Endothelial cell (in vitro differentiated cells): Measurements from ENCODE around the gene GLT6D1. TPM values are rescaled to one million over a fixed set of nuclear protein-coding genes. Genes with fewer than 3 reads are reported as not detected.

Experiments
- DNase-seq: peaks from one replicate; pipeline ENCODE4 v3.0.0; 2021; ENCODE audit warnings: low spot score
- H3K27ac Mint-ChIP-seq: one replicate; pipeline ENCODE4 v1.8.0; 2021; ENCODE audit warnings: mixed read lengths, inconsistent platforms; ENCODE audit not compliant: unreplicated experiment
- H3K27me3 Mint-ChIP-seq: one replicate; pipeline ENCODE4 v1.8.0; 2021; ENCODE audit warnings: mild to moderate bottlenecking, moderate library complexity, mixed read lengths, inconsistent platforms; ENCODE audit not compliant: unreplicated experiment
- H3K36me3 Mint-ChIP-seq: one replicate; pipeline ENCODE4 v1.8.0; 2021; ENCODE audit warnings: mild to moderate bottlenecking, low read depth, mixed read lengths, inconsistent platforms; ENCODE audit not compliant: unreplicated experiment
- H3K4me1 Mint-ChIP-seq: one replicate; pipeline ENCODE4 v1.8.0; 2021; ENCODE audit warnings: mild to moderate bottlenecking, mixed read lengths, inconsistent platforms; ENCODE audit not compliant: unreplicated experiment
- H3K4me3 Mint-ChIP-seq: one replicate; pipeline ENCODE4 v1.8.0; 2021; ENCODE audit warnings: mild to moderate bottlenecking, mixed read lengths, inconsistent platforms; ENCODE audit not compliant: unreplicated experiment
- H3K9me3 Mint-ChIP-seq: one replicate; pipeline ENCODE4 v1.8.0; 2021; ENCODE audit warnings: mixed read lengths, inconsistent platforms; ENCODE audit not compliant: unreplicated experiment
- total RNA-seq: library from RNA; stranded (reverse); fragmentation: NEBNext Ultra II Directional; extraction: Animal tissue kit (Norgen Biotek cat#: 25700); gene quantifications from one replicate; pipeline ENCODE4 v1.2.1, GENCODE V29; 2021; ENCODE audit not compliant: unreplicated experiment
- TF ChIP-seq, protein P1 (sequence below): fragments of 200-600 bp; sonication (generic); IDR thresholded peaks from one replicate; pipeline ENCODE4 v1.5.0; 2021; ENCODE audit warnings: antibody characterized with exemption; ENCODE audit not compliant: unreplicated experiment

Gene GLT6D1
- total RNA-seq, 1 donor from 2014 or later = not detected

GRCh38 chr9:135613946-135614805 is 25.2 kb downstream of the GLT6D1 start:
- no peak for DNase-seq
- H3K27ac Mint-ChIP-seq = no peak overlapping the region
- TF ChIP-seq, protein P1, sequence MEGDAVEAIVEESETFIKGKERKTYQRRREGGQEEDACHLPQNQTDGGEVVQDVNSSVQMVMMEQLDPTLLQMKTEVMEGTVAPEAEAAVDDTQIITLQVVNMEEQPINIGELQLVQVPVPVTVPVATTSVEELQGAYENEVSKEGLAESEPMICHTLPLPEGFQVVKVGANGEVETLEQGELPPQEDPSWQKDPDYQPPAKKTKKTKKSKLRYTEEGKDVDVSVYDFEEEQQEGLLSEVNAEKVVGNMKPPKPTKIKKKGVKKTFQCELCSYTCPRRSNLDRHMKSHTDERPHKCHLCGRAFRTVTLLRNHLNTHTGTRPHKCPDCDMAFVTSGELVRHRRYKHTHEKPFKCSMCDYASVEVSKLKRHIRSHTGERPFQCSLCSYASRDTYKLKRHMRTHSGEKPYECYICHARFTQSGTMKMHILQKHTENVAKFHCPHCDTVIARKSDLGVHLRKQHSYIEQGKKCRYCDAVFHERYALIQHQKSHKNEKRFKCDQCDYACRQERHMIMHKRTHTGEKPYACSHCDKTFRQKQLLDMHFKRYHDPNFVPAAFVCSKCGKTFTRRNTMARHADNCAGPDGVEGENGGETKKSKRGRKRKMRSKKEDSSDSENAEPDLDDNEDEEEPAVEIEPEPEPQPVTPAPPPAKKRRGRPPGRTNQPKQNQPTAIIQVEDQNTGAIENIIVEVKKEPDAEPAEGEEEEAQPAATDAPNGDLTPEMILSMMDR = no peak
- H3K4me3 Mint-ChIP-seq = no peak overlapping the region
- no peaks in the 10 kb centered on the region for H3K9me3 Mint-ChIP-seq
- no peaks in the 10 kb centered on the region for H3K4me1 Mint-ChIP-seq
- peaks cover 13% of the 10 kb centered on the region for H3K27me3 Mint-ChIP-seq
- H3K36me3 Mint-ChIP-seq = peaks cover 4% of the 10 kb centered on the region

DNA sequence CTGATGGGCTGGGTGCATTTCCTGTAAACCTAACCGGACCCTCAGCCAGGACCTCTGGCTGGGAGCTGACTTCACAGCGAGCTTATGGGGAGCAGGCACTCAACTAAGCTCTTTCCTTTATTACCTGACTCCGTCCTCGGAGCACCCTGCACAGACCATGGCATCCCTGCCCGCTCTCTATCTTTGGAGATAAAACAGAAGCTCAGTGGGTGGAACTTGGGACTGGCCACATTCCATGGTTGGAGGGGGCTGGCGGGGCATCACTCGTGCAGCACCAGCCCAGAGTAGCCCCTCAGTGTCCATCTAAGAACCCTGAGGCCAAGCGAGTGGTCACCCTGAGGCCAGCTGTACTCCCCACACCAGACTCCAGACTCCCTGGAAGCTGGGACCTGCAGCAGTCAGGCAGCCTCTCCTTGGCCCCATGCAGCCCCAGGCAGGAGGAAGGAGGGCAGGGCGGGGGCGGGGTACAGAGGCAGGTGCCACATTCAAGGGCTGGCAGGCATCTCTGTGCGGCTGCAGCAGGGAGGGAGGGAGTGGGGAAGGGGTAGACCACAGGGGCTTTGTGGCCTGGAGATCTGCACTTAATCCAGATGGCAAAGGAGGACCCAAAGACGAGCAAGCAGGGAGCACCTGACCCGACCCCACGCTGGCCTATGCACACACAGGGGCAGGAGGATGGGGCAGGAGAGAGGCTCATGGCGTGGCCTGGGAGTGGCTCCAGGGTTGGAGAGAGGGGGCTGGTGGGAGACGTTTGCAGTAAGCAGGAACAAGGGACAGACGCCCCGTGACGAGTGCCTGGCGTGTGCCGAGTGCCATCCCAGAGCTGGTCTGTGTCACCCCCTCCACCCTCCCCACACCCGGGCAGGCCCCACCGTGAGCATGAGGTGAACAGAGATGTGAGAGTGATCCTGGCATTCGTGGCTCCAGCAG is 26.1 kb downstream of the GLT6D1 start:
- TF ChIP-seq, protein P1 = no peak
- DNase-seq = no peak
- Mint-ChIP-seq H3K27ac (no peak overlapping the region), H3K4me3 (no peak overlapping the region), H3K27me3 (peaks cover 13% of the 10 kb centered on the region), H3K4me1 (no peaks in the 10 kb centered on the region), H3K9me3 (no peaks in the 10 kb centered on the region), H3K36me3 (peaks cover 4% of the 10 kb centered on the region)

DNA sequence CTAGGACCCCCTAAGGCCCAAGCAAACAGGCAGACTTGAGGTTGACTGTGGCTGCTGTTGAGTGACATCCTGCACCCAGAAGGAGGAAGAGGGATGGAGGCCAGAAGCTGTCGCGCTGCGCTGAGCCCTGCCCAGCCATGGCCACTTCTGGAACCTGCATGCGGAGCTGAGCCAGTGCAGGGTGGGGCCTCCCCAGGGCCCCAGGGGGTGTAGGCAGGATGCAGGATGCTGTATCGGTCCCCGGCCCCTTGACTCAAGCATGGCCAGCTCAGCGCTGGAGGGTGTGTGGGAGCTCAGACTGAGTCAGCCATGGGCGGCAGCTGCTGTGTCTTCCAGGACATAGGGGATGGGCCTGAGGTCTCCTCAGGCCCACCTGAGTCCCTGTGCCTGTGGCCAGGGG is 26.9 kb downstream of the GLT6D1 start:
- TF ChIP-seq, protein P1 = no peak
- DNase-seq = no peak
- H3K4me1 Mint-ChIP-seq = no peaks in the 10 kb centered on the region
- H3K9me3 Mint-ChIP-seq = no peaks in the 10 kb centered on the region
- no peak overlapping the region for H3K27ac Mint-ChIP-seq
- peaks cover 13% of the 10 kb centered on the region for H3K27me3 Mint-ChIP-seq
- peaks cover 4% of the 10 kb centered on the region for H3K36me3 Mint-ChIP-seq
- no peak overlapping the region for H3K4me3 Mint-ChIP-seq

DNA sequence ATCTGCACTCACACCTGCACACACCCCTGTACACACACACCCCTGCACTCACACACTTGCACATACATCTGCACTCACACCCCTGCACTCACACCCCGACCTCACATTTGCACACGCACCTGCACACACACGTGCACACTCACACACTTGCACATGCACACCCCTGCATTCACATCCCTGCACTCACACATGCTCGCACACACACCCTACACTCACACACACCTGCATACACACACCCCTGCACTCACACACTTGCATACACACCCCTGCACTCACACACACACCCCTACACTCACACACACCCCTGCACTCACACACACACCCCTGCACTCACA is 27.5 kb downstream of the GLT6D1 start:
- Mint-ChIP-seq H3K4me1 (no peaks in the 10 kb centered on the region), H3K9me3 (no peaks in the 10 kb centered on the region), H3K36me3 (peaks cover 4% of the 10 kb centered on the region), H3K4me3 (no peak overlapping the region), H3K27me3 (peaks cover 14% of the 10 kb centered on the region), H3K27ac (no peak overlapping the region)
- DNase-seq = no peak
- TF ChIP-seq, protein P1 = no peak
